OCI-LY3 (cell line): Measurements from ENCODE around the gene FGR.

Source experiments
- H2AFZ ChIP-seq: fragments of 200-600, 300-600 bp; shearing (Covaris generic); 2 replicates; pipeline ENCODE4 v1.6.0; 2014; ENCODE audit warnings: antibody characterized with exemption, low read depth, low read length
- H3K27ac ChIP-seq: fragments of 200-600, 300-600 bp; sonication (generic); 2 replicates; pipeline ENCODE4 v1.5.1; 2014; ENCODE audit warnings: mild to moderate bottlenecking, low read length, moderate library complexity, mixed read lengths
- H3K27me3 ChIP-seq: fragments of 200-600, 300-600 bp; sonication (generic); 2 replicates; pipeline ENCODE4 v1.6.1; 2014; ENCODE audit warnings: low read depth, low read length, mixed read lengths
- H3K36me3 ChIP-seq: fragments of 200-600, 300-600 bp; sonication (generic); replicated peaks from 2 replicates; pipeline ENCODE3; 2014; ENCODE audit warnings: low read depth, low read length, mixed read lengths
- H3K4me1 ChIP-seq: fragments of 300-600, 200-600 bp; sonication (generic); 2 replicates; pipeline ENCODE4 v1.6.1; 2014; ENCODE audit warnings: low read length, mixed read lengths
- H3K4me2 ChIP-seq: fragments of 200-600, 300-600 bp; sonication (generic); 2 replicates; pipeline ENCODE4 v1.6.1; 2014; ENCODE audit warnings: low read length, mixed read lengths
- H3K4me3 ChIP-seq: fragments of 300-600, 200-600 bp; sonication (generic); 2 replicates; pipeline ENCODE4 v1.5.1; 2014; ENCODE audit warnings: antibody characterized with exemption, mild to moderate bottlenecking, low read length, moderate library complexity
- H3K79me2 ChIP-seq: fragments of 300-600, 200-600 bp; shearing (Covaris generic); 2 replicates; pipeline ENCODE4 v1.6.1; 2014; ENCODE audit warnings: mild to moderate bottlenecking, low read length, mixed read lengths
- H3K9ac ChIP-seq: fragments of 300-600, 200-600 bp; shearing (Covaris generic); 2 replicates; pipeline ENCODE4 v1.6.0; 2014; ENCODE audit warnings: mild to moderate bottlenecking, low read length, moderate library complexity
- H3K9me3 ChIP-seq: fragments of 200-600, 300-600 bp; shearing (Covaris generic); 2 replicates; pipeline ENCODE4 v1.6.1; 2014; ENCODE audit warnings: low read length, mixed read lengths; ENCODE audit not compliant: insufficient read depth
- H4K20me1 ChIP-seq: fragments of 200-600, 300-600 bp; sonication (generic); 2 replicates; pipeline ENCODE4 v1.6.1; 2016; ENCODE audit warnings: low read length, mixed read lengths; ENCODE audit not compliant: insufficient read depth
- CTCF ChIP-seq: fragments of 200-600, 300-600 bp; sonication (generic); IDR thresholded peaks from 2 replicates; pipeline ENCODE4 v1.5.1; 2014; ENCODE audit warnings: antibody characterized with exemption, low read length, low read depth
- EZH2phosphoT487 ChIP-seq: fragments of 200-600 bp; shearing (Covaris generic); IDR thresholded peaks from 2 replicates; pipeline ENCODE4 v1.6.1; 2018; ENCODE audit warnings: antibody characterized with exemption, mixed run types, low read depth

The FGR gene

GRCh38 chr1:27669876-27670275, 34.9 kb upstream of the FGR start:
- H3K36me3 ChIP-seq, result no peaks in the 10 kb centered on the region
- H3K79me2 ChIP-seq, result no peaks in the 10 kb centered on the region
- H3K9ac ChIP-seq, result no peak overlapping the region
- peaks cover 13% of the 10 kb centered on the region for H3K4me1 ChIP-seq
- no peaks in the 10 kb centered on the region for H3K27me3 ChIP-seq
- H3K4me2 ChIP-seq, result no peak overlapping the region
- no peaks in the 10 kb centered on the region for H4K20me1 ChIP-seq
- H3K4me3 ChIP-seq, result no peak overlapping the region
- TF ChIP-seq CTCF (no peak), EZH2phosphoT487 (no peak)
- no peak overlapping the region for H3K27ac ChIP-seq
- no peaks in the 10 kb centered on the region for H3K9me3 ChIP-seq
- no peak overlapping the region for H2AFZ ChIP-seq

- H3K9me3 ChIP-seq, result no peaks in the 10 kb centered on the region
- no peaks in the 10 kb centered on the region for H3K36me3 ChIP-seq
- no peak overlapping the region for H3K27ac ChIP-seq
- H3K79me2 ChIP-seq, result no peaks in the 10 kb centered on the region
- no peaks in the 10 kb centered on the region for H3K27me3 ChIP-seq
- peak; percentile 47 for TF ChIP-seq CTCF
- TF ChIP-seq EZH2phosphoT487, result no peak
- H3K4me2 ChIP-seq, result peak overlapping the region; percentile 81
- H3K4me3 ChIP-seq, result peak overlapping the region; percentile 49
- no peak overlapping the region for H3K9ac ChIP-seq
- H4K20me1 ChIP-seq, result no peaks in the 10 kb centered on the region
- H2AFZ ChIP-seq, result no peak overlapping the region
- H3K4me1 ChIP-seq, result peaks cover 13% of the 10 kb centered on the region
Measured at GRCh38 chr1:27668808-27669723, 34.1 kb upstream of the FGR start.

GRCh38 chr1:27668121-27668807, 33.3 kb upstream of the FGR start:
- Histone ChIP-seq H3K27me3 (no peaks in the 10 kb centered on the region), H3K9me3 (no peaks in the 10 kb centered on the region), H3K4me2 (no peak overlapping the region), H3K27ac (no peak overlapping the region), H3K79me2 (no peaks in the 10 kb centered on the region), H3K4me1 (peaks cover 13% of the 10 kb centered on the region), H3K36me3 (no peaks in the 10 kb centered on the region), H2AFZ (no peak overlapping the region), H3K9ac (no peak overlapping the region), H4K20me1 (no peaks in the 10 kb centered on the region), H3K4me3 (no peak overlapping the region)
- TF ChIP-seq CTCF (no peak), EZH2phosphoT487 (no peak)

GRCh38 chr1:27666791-27667254, 31.8 kb upstream of the FGR start:
- Histone ChIP-seq H3K9ac (no peak overlapping the region), H3K79me2 (no peaks in the 10 kb centered on the region), H3K36me3 (no peaks in the 10 kb centered on the region), H3K4me2 (no peak overlapping the region), H3K27ac (no peak overlapping the region), H3K9me3 (no peaks in the 10 kb centered on the region), H2AFZ (peak overlapping the region; percentile 39; the same call in 1 of the 2 replicates), H3K4me3 (no peak overlapping the region), H4K20me1 (no peaks in the 10 kb centered on the region), H3K27me3 (no peaks in the 10 kb centered on the region), H3K4me1 (peaks cover 15% of the 10 kb centered on the region)
- TF ChIP-seq EZH2phosphoT487, result no peak
- no peak for TF ChIP-seq CTCF
